OCI-LY7 (cell line): ENCODE measurements around the gene PCNX2. TPM values are rescaled to one million over a fixed set of nuclear protein-coding genes. Genes with fewer than 3 reads are reported as not detected.

Experiments
- BruUV-seq: library from RNA; stranded (reverse); fragments of 400-500 nt; replicated peaks from 2 replicates; lab custom pipeline; 2021; lab: Mats Ljungman, UMichigan
- CTCF ChIA-PET: fragments of 300-600 bp; sonication (Branson Sonifier 250); formaldehyde crosslinking; loops from one replicate; lab custom pipeline; 2022; ENCODE audit warnings: antibody characterized with exemption; ENCODE audit not compliant: unreplicated experiment; lab: Charles Lee
- POLR2A ChIA-PET: fragments of 300-600 bp; sonication (Branson Sonifier 250); formaldehyde crosslinking; loops from one replicate; lab custom pipeline; 2022; ENCODE audit warnings: antibody characterized with exemption; lab: Charles Lee
- DNase-seq: peaks from one replicate; pipeline ENCODE4 v3.0.0-alpha.2; 2015; ENCODE audit warnings: low spot score
- H2AFZ ChIP-seq: fragments of 200-600 bp; sonication (generic), shearing (Covaris generic); 2 replicates; pipeline ENCODE4 v1.6.1; 2014; ENCODE audit warnings: mild to moderate bottlenecking, antibody characterized with exemption, low read length, moderate library complexity
- H3K27ac ChIP-seq: fragments of 200-600 bp; sonication (generic); 2 replicates; pipeline ENCODE4 v1.5.1; 2014; ENCODE audit warnings: mixed run types, low read depth, mild to moderate bottlenecking, moderate library complexity, low read length, inconsistent platforms; ENCODE audit not compliant: poor library complexity, severe bottlenecking
- H3K36me3 ChIP-seq: fragments of 200-600 bp; sonication (generic); 2 replicates; pipeline ENCODE4 v1.6.1; 2014; ENCODE audit warnings: mild to moderate bottlenecking, antibody characterized with exemption, low read length, moderate library complexity, mixed read lengths; ENCODE audit not compliant: insufficient read depth
- H3K4me1 ChIP-seq: fragments of 200-600 bp; sonication (generic); 2 replicates; pipeline ENCODE4 v1.5.1; 2014; ENCODE audit warnings: mild to moderate bottlenecking, low read length; ENCODE audit not compliant: insufficient read depth, poor library complexity, severe bottlenecking
- H3K4me2 ChIP-seq: fragments of 200-600 bp; sonication (generic); 2 replicates; pipeline ENCODE4 v1.6.1; 2014; ENCODE audit warnings: mild to moderate bottlenecking, low read length
- H3K4me3 ChIP-seq: fragments of 200-600 bp; sonication (generic); 2 replicates; pipeline ENCODE4 v1.5.1; 2014; ENCODE audit warnings: mild to moderate bottlenecking, low read depth, low read length; ENCODE audit not compliant: poor library complexity, severe bottlenecking
- H3K79me2 ChIP-seq: fragments of 200-600 bp; sonication (generic); 2 replicates; pipeline ENCODE4 v1.6.1; 2016; ENCODE audit warnings: low read depth, mild to moderate bottlenecking, low read length, moderate library complexity, mixed read lengths; ENCODE audit not compliant: insufficient read depth
- H3K9me2 ChIP-seq: fragments of 200-600 bp; sonication (generic); 2 replicates; pipeline ENCODE4 v1.6.1; 2016; ENCODE audit warnings: mild to moderate bottlenecking, low read length, mixed read lengths; ENCODE audit not compliant: insufficient read depth
- H3K9me3 ChIP-seq: fragments of 200-600 bp; sonication (generic); 2 replicates; pipeline ENCODE4 v1.6.1; 2014; ENCODE audit warnings: mild to moderate bottlenecking, mixed run types, low read length, mixed read lengths
- H4K20me1 ChIP-seq: fragments of 200-600 bp; sonication (generic); 2 replicates; pipeline ENCODE4 v1.6.1; 2014; ENCODE audit warnings: mild to moderate bottlenecking, antibody characterized with exemption, low read length, moderate library complexity, mixed read lengths; ENCODE audit not compliant: insufficient read depth
- CTCF ChIP-seq: fragments of 200-600 bp; sonication (generic); conservative IDR thresholded peaks from 2 replicates; pipeline ENCODE4 v1.5.1; 2014; ENCODE audit warnings: mild to moderate bottlenecking, antibody characterized with exemption, low read length, moderate library complexity, mixed read lengths
- EZH2phosphoT487 ChIP-seq: fragments of 200-600 bp; sonication (generic); IDR thresholded peaks from 2 replicates; pipeline ENCODE4 v1.6.1; 2018; ENCODE audit warnings: low read depth, borderline replicate concordance, mild to moderate bottlenecking, mixed run types, antibody characterized with exemption, low read length, moderate library complexity, mixed read lengths
- intact Hi-C: fragments of 100-400 bp; cut with micrococcal nuclease; formaldehyde crosslinking; loops from one replicate; pipeline ENCODE4 v1.10.0; 2022; ENCODE audit not compliant: unreplicated experiment
- total RNA-seq, 2 experiments: library from RNA; depleted of rRNA in 1 of 2; stranded (reverse); fragments of >200 nt in 1 of 2; shearing (Covaris generic) in 1 of 2; gene quantifications; 2 replicates each; pipeline ENCODE4 v1.2.3, GENCODE V29; 2014 to 2022

PCNX2 gene
- total RNA-seq, 2 experiments from 2014 or later, result 17.1 to 26.9 TPM

- 0 out of 2 replicates have a peak, but pooled peaks cover 3% of the 10 kb centered on the region for H3K9me2 ChIP-seq
- no peaks in the 10 kb centered on the region for H4K20me1 ChIP-seq
- no peak for DNase-seq
- H3K27ac ChIP-seq, result no peak overlapping the region
- no peak overlapping the region for H2AFZ ChIP-seq
- no peak for TF ChIP-seq EZH2phosphoT487
- no peak for TF ChIP-seq CTCF
- intact Hi-C loops, result no loop called here
- no peaks in the 10 kb centered on the region for H3K79me2 ChIP-seq
- ChIA-PET CTCF (no interaction called here), POLR2A (no interaction called here)
- H3K4me1 ChIP-seq, result no peaks in the 10 kb centered on the region
- no peaks in the 10 kb centered on the region for H3K9me3 ChIP-seq
- peaks cover 8% of the 10 kb centered on the region for H3K36me3 ChIP-seq
- no TSS peak for BruUV-seq
- no peak overlapping the region for H3K4me3 ChIP-seq
- no peak overlapping the region for H3K4me2 ChIP-seq
Measured at GRCh38 chr1:233268389-233269022, 27.0 kb downstream of the PCNX2 start.

- Histone ChIP-seq H3K9me3 (no peaks in the 10 kb centered on the region), H4K20me1 (no peaks in the 10 kb centered on the region), H3K4me1 (peaks cover 5% of the 10 kb centered on the region), H3K36me3 (peaks cover 48% of the 10 kb centered on the region), H3K4me2 (no peak overlapping the region), H2AFZ (no peak overlapping the region), H3K4me3 (no peak overlapping the region), H3K79me2 (no peaks in the 10 kb centered on the region), H3K27ac (no peak overlapping the region), H3K9me2 (no peaks in the 10 kb centered on the region)
- CTCF ChIA-PET, result no interaction called here
- intact Hi-C loops, result no loop called here
- POLR2A ChIA-PET, result interaction anchor here (0.5 to 1.0 kb wide), 4 partner anchors 15 to 361 kb away, joined by 3 to 5 read pairs (median 4); no protein-coding TSS in a partner anchor
- BruUV-seq, result no TSS peak
- no peak for TF ChIP-seq CTCF
- DNase-seq, result no peak
Measured at GRCh38 chr1:233261695-233262094, 33.8 kb downstream of the PCNX2 start.

- TF ChIP-seq EZH2phosphoT487 (no peak), CTCF (no peak)
- Histone ChIP-seq H3K9me3 (no peaks in the 10 kb centered on the region), H2AFZ (no peak overlapping the region), H3K9me2 (no peaks in the 10 kb centered on the region), H3K4me3 (no peak overlapping the region), H3K4me2 (no peak overlapping the region), H3K79me2 (no peaks in the 10 kb centered on the region), H4K20me1 (no peaks in the 10 kb centered on the region), H3K27ac (no peak overlapping the region), H3K4me1 (peaks cover 5% of the 10 kb centered on the region), H3K36me3 (peaks cover 48% of the 10 kb centered on the region)
- POLR2A ChIA-PET, result interaction anchor here (0.5 to 1.0 kb wide), 3 partner anchors 15 to 362 kb away, joined by 3 to 5 read pairs (median 3); no protein-coding TSS in a partner anchor
- intact Hi-C loops, result no loop called here
- no TSS peak for BruUV-seq
- CTCF ChIA-PET, result no interaction called here
- no peak for DNase-seq
Measured at GRCh38 chr1:233261206-233261605, 34.3 kb downstream of the PCNX2 start.
